ENCODE results near the gene PPP1R15A.

DNA sequence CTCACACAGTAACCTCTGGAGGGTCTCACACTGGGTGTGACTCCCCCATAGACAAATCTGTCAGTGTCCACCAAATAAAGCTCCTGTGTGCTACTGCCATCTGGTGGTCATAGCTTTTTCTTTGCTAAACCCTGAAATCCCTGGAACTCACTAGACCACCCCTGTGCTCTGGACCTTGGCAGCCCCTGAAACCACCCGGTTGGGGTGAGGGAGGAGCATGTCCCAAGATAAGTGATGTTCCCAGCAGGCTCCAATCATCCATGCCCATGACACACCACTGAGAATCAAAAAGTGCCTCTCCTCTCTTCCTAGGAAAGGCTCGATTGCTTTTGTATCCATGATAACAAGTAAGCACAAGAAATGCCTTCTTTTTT, 29.4 kb upstream of the PPP1R15A start:
- TF ChIP-seq, protein P1, sequence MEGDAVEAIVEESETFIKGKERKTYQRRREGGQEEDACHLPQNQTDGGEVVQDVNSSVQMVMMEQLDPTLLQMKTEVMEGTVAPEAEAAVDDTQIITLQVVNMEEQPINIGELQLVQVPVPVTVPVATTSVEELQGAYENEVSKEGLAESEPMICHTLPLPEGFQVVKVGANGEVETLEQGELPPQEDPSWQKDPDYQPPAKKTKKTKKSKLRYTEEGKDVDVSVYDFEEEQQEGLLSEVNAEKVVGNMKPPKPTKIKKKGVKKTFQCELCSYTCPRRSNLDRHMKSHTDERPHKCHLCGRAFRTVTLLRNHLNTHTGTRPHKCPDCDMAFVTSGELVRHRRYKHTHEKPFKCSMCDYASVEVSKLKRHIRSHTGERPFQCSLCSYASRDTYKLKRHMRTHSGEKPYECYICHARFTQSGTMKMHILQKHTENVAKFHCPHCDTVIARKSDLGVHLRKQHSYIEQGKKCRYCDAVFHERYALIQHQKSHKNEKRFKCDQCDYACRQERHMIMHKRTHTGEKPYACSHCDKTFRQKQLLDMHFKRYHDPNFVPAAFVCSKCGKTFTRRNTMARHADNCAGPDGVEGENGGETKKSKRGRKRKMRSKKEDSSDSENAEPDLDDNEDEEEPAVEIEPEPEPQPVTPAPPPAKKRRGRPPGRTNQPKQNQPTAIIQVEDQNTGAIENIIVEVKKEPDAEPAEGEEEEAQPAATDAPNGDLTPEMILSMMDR (IDR thresholded peaks at IDR 0.05; ENCODE audit: borderline replicate concordance, extremely low read depth, low read length, poor library complexity, severe bottlenecking), result peak; percentile 91
- no peak for TF ChIP-seq EZH2 (IDR thresholded peaks at IDR 0.05; ENCODE audit: borderline replicate concordance, low read depth, low read length, severe bottlenecking)

All from DND-41 (cell line).